ENCODE results near the gene TRAPPC3L. TPM values are rescaled to one million over a fixed set of nuclear protein-coding genes. Genes with fewer than 3 reads are reported as not detected.
A peak's percentile ranks its signal among the peaks of the same experiment; 100 is the strongest.

Gene TRAPPC3L
- total and polyA plus RNA-seq, 2 of the 13 experiments (the other 11 are each of a cell fraction or from before 2014, with no cell fraction given) = not detected

DNA sequence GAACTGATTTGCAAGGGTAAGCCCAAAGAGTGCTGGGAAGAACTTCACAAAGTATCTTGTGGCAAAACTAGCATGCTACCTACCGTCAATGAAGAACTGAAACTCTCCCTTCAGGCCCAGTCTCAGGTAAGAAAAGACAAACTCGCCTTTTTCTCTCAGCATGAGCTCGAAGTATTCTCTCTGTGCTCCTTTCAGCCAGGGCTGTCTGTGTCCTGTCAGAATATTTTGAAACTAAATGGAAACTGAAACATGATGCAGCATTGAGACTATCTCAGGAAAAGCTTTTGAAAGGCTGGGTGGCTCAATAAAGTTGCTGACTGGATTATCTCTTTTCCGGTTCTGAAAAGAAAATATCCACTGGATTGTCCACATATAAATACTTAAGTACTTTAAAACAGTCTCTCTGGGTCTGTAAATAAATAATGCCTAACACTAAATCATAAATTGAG is 33.3 kb downstream of the TRAPPC3L start:
- H3K4me2 ChIP-seq (ENCODE audit: low read depth, low read length) = peak overlapping the region; percentile 2; the same call in 1 of the 2 replicates
- H2AFZ ChIP-seq (ENCODE audit: low read length) = peak overlapping the region; percentile 21
- no peaks in the 10 kb centered on the region for H3K9me3 ChIP-seq (ENCODE audit: low read length)
- no TSS peak for BruUV-seq (replicated peaks)
- H3K79me2 ChIP-seq (ENCODE audit: insufficient read depth, low read length) = no peaks in the 10 kb centered on the region
- ChIA-PET CTCF (ENCODE audit: low intra/inter-chr PET ratio, low total read pairs) (interaction anchor here (1.3 kb wide), 2 partner anchors 20 to 49 kb away, joined by 3 to 5 read pairs; no protein-coding TSS in a partner anchor), POLR2A (no interaction called here)
- no peak for DNase-seq (ENCODE audit: low spot score)
- no peaks in the 10 kb centered on the region for H3K27me3 ChIP-seq (ENCODE audit: control insufficient read depth in 1 of 2, insufficient read depth in 2 of 2, low read length in 2 of 2)
- H3K27ac ChIP-seq (ENCODE audit: extremely low read length, insufficient read depth, low read length) = no peak overlapping the region
- H4K20me1 ChIP-seq (ENCODE audit: insufficient read depth, low read length) = no peaks in the 10 kb centered on the region
- H3K9ac ChIP-seq (ENCODE audit: insufficient read depth, low read depth, low read length) = no peak overlapping the region
- 21% methylated on average over 4 of the region's 4 CpGs for WGBS (ENCODE audit: low lambda C conversion rate)
- no peaks in the 10 kb centered on the region for H3K36me3 ChIP-seq (replicated peaks in 1 of 2; ENCODE audit: control insufficient read depth in 1 of 2, insufficient read depth in 2 of 2, low read length in 2 of 2)
- intact Hi-C loops (cut with micrococcal nuclease; ENCODE audit: unreplicated experiment) (no loop called here), in situ Hi-C loops (cut with HindIII; ENCODE audit: extremely low pct_ligation_motif_present, low pct_unique_long_range_greater_than_20kb) (no loop called here)
- no peak for FAIRE-seq
- H3K4me3 ChIP-seq (replicated peaks in 1 of 3; ENCODE audit: insufficient read depth in 1 of 3, low read depth in 2 of 3, low read length in 3 of 3) = no peak overlapping the region
- no peak for TF ChIP-seq NFYB (CRISPR knock-in tag; IDR thresholded peaks at IDR 0.05)
- TF ChIP-seq, protein P1, sequence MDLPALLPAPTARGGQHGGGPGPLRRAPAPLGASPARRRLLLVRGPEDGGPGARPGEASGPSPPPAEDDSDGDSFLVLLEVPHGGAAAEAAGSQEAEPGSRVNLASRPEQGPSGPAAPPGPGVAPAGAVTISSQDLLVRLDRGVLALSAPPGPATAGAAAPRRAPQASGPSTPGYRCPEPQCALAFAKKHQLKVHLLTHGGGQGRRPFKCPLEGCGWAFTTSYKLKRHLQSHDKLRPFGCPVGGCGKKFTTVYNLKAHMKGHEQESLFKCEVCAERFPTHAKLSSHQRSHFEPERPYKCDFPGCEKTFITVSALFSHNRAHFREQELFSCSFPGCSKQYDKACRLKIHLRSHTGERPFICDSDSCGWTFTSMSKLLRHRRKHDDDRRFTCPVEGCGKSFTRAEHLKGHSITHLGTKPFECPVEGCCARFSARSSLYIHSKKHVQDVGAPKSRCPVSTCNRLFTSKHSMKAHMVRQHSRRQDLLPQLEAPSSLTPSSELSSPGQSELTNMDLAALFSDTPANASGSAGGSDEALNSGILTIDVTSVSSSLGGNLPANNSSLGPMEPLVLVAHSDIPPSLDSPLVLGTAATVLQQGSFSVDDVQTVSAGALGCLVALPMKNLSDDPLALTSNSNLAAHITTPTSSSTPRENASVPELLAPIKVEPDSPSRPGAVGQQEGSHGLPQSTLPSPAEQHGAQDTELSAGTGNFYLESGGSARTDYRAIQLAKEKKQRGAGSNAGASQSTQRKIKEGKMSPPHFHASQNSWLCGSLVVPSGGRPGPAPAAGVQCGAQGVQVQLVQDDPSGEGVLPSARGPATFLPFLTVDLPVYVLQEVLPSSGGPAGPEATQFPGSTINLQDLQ (CRISPR knock-in tag; IDR thresholded peaks at IDR 0.05) = no peak
- no peak for TF ChIP-seq ZEB1 (IDR thresholded peaks at IDR 0.05; ENCODE audit: insufficient replicate concordance, low read depth)
- TF ChIP-seq, protein P2, sequence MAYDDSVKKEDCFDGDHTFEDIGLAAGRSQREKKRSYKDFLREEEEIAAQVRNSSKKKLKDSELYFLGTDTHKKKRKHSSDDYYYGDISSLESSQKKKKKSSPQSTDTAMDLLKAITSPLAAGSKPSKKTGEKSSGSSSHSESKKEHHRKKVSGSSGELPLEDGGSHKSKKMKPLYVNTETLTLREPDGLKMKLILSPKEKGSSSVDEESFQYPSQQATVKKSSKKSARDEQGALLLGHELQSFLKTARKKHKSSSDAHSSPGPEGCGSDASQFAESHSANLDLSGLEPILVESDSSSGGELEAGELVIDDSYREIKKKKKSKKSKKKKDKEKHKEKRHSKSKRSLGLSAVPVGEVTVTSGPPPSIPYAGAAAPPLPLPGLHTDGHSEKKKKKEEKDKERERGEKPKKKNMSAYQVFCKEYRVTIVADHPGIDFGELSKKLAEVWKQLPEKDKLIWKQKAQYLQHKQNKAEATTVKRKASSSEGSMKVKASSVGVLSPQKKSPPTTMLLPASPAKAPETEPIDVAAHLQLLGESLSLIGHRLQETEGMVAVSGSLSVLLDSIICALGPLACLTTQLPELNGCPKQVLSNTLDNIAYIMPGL (CRISPR knock-in tag; IDR thresholded peaks at IDR 0.05; ENCODE audit: borderline replicate concordance in 1 of 2, low read depth in 1 of 2) = no peak
- no peak for TF ChIP-seq ZNF724P (CRISPR knock-in tag; IDR thresholded peaks at IDR 0.05; ENCODE audit: borderline replicate concordance)
- TF ChIP-seq REST (IDR thresholded peaks at IDR 0.05; ENCODE audit: borderline replicate concordance in 1 of 2, low read depth in 1 of 2, low read length in 2 of 2) = no peak
- TF ChIP-seq ZNF784 (CRISPR knock-in tag; IDR thresholded peaks at IDR 0.05; ENCODE audit: borderline replicate concordance) = no peak
- no peak for TF ChIP-seq ZNF512B (CRISPR knock-in tag; IDR thresholded peaks at IDR 0.05; ENCODE audit: borderline replicate concordance)
- no peak; the same call in 2 of the 3 replicates for ATAC-seq
- no peaks in the 10 kb centered on the region for H3K4me1 ChIP-seq (ENCODE audit: insufficient read depth, low read length)

Measured in HepG2 (cell line).